Astrocyte (in vitro differentiated cells and primary cell): ENCODE data around the gene KIZ.

Experiments used
- CTCF ChIP-seq: IDR thresholded peaks from 2 replicates; pipeline ENCODE4 v1.5.1; 2011; ENCODE audit warnings: low read depth, mild to moderate bottlenecking, inconsistent platforms, low read length, moderate library complexity; ENCODE audit not compliant: insufficient read depth
- EZH2 ChIP-seq: IDR thresholded peaks from 2 replicates; pipeline ENCODE4 v1.6.1; 2012; ENCODE audit warnings: mild to moderate bottlenecking, low read length, inconsistent platforms; ENCODE audit not compliant: insufficient read depth

- no peak for TF ChIP-seq CTCF
- no peak for TF ChIP-seq EZH2
Measured at GRCh38 chr20:21143194-21143890, 17.5 kb downstream of the KIZ start.
